ENCODE results near the gene RPLP1.
A peak's percentile ranks its signal among the peaks of the same experiment; 100 is the strongest.
"Not testable (repeated sequence)": the region's sequence is repeated elsewhere in the genome, so short reads cannot be mapped to it uniquely, and the experiment has no call there.

RPLP1 gene

DNA sequence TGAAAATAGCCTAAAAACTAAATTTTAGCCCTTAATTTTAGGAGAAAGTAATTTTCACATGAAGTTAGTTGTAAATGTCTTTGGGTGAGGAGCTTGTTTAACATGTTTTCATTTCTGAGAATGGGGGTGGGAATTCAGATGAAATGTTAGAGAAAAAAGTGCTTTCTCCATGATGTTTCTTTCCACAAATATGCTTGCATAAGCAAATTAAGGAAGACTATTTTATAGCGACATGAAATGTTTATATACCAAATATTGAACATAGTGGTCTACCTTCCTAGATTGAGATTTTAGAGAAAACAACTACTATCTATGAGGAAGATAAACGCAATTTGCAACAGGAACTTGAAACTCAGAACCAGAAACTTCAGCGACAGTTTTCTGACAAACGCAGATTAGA, 13.0 kb upstream of the RPLP1 start:
- no peak for DNase-seq (ENCODE audit: low read depth)

DNA sequence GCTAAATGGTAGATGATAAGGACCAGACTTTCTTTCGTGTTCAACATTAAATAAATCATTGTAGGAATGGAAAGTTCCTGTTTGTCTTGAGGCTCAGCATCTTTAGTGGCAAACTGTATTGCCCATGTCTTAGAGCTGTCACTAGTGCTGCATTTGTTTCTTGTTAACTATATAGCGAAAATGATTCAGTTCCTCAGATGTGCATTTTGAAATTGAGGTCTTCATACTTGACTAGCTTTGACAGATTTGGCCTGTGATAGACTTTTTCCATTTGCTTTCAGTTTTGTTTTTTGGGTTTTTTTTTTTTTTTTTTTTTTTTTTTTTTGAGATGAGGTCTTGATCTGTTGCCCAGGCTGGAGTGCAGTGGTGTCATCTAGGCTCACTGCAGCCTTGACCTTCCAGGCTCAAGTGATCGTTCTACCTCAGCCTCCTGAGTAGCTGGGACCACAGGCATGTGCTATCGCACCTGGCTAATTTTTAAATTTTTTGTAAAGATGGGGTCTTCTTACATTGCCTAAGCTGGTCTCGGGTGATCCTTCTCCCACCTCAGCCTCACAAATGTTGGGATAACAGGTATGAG, 9.5 kb upstream of the RPLP1 start:
- DNase-seq (ENCODE audit: low read depth): no peak

DNA sequence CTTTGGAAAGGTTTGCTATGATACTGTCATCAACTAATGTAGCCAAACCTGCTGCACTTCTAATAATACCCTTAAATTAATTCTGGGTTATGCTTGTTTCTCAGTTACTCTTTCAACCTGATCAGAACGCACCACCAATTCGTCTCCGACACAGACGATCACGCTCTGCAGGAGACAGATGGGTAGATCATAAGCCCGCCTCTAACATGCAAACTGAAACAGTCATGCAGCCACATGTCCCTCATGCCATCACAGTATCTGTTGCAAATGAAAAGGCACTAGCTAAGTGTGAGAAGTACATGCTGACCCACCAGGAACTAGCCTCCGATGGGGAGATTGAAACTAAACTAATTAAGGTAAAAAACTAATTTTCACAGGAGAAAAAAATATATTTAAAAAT, 7.9 kb upstream of the RPLP1 start:
- DNase-seq (ENCODE audit: low read depth): no peak

DNA sequence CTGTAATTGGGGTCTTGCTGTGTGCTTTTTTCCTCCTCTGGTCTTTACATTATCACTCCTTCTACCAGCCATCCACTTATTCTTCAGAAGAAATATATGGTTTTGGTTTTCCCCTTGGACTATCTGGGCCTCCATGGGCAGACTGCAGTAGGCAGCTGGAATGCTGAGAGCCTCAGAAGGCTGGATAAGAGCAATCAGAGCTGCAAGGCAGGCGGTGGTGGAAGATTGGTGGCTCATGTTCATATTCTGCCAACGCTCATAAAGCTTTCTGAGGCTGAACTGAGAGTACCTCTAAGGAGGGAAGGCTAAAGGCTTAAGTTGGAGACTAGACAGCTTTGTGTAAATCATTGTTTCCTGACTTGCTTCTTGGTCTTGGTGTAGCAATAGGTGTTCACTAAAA, 5.7 kb upstream of the RPLP1 start:
- no peak for DNase-seq (ENCODE audit: low read depth)

DNA sequence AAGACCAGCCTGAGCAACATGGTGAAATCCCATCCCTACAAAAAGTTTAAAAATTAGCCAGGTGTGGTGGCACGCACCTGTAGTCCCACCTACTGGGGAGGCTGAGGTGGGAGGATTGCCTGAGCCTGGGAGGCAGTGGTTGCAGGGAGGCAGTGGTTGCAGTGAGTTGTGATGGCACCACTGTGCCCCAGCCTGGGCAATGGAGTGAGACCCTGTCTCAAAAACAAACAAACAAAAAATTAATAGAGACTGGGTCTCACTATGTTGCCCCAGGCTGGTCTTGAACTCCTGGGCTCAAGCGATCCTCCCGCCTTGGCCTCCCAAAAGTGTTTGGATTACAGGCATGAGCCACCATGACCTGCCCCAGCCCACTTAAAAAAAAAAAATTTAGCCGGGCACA, 2.4 kb upstream of the RPLP1 start:
- not testable (repeated sequence) for DNase-seq (ENCODE audit: low read depth)

DNA sequence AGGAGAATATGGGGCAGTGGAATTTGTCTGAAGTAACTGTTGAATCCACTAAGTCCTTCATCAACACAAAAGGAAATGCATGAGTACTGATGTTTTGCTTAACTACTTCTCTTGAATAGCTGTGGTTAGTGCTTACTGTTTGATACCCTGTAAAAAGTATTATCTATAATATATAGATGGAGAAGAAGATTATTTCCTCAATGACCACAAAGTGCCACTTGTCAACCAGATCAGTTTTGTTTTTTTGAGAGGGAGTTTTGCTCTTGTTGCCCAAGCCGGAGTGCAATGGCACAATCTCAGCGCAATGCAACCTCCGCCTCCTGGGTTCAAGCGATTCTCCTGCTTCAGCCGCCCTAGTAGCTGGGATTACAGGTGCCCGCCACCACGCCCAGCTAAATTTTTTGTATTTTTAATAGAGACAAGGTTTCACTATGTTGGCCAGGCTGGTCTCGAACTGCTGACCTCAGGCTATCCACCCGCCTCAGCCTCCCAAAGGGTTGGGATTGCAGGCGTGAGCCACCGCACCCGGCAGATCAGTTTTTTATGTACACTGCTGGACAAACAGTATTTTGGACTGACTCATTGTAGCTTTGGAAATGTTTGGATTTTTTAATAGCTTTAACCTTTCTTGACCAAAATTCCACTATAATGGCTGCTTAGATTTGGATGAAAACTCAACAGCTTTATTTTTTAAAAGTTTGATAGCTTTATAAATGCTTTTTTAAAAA, 1.5 kb upstream of the RPLP1 start:
- no peak for DNase-seq (ENCODE audit: low read depth)

DNA sequence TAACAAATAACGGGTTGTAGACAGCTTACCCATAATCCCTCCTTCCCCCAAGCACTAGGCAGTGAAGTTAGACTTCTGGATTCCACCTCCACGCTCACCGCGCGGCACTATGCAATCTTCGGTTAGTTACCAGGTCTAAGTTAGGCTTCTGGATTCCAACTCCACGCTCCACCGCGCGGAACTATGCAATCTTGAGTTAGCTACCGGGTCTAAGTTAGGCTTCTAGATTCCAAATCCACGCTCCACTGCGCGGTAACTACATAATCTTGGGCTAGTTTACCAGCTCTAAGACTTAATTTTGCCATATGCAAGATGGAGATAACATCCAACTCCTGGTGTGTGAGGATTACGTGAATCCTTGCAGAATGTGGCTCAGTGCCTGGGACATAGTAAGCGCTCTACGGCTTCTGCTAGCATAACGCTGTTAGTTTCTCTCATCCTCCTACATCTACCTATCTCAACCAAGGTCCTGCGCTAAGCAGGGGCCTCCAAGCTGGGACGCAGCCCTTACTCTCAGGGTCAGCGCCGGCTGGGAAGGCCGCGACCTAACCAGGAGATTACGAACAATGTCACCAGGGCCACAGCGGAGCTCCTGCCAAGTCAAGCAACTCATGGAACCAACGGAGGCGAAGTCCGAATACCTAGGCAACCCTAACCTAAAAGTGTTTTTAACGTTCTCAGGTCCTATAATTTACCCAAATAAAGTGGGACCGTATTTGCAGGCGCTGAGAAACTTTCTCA, 497 bp upstream of the RPLP1 start:
- peak; percentile 64 for DNase-seq (ENCODE audit: low read depth)

DNA sequence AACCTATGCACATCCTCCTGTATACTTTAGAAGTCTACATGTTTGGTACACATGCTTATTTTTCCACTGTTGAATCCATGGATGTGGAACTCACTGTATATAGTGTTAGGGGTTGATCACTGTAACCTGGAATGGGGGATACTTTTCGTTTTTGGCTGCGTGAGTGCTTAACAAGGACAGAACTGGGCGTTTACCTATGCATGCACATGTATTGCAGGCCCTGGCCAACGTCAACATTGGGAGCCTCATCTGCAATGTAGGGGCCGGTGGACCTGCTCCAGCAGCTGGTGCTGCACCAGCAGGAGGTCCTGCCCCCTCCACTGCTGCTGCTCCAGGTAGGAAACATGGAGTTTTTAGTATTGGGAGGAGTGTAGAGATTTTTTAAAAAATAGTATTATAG, 2.3 kb downstream of the RPLP1 start:
- DNase-seq (ENCODE audit: low read depth): peak; percentile 41

DNA sequence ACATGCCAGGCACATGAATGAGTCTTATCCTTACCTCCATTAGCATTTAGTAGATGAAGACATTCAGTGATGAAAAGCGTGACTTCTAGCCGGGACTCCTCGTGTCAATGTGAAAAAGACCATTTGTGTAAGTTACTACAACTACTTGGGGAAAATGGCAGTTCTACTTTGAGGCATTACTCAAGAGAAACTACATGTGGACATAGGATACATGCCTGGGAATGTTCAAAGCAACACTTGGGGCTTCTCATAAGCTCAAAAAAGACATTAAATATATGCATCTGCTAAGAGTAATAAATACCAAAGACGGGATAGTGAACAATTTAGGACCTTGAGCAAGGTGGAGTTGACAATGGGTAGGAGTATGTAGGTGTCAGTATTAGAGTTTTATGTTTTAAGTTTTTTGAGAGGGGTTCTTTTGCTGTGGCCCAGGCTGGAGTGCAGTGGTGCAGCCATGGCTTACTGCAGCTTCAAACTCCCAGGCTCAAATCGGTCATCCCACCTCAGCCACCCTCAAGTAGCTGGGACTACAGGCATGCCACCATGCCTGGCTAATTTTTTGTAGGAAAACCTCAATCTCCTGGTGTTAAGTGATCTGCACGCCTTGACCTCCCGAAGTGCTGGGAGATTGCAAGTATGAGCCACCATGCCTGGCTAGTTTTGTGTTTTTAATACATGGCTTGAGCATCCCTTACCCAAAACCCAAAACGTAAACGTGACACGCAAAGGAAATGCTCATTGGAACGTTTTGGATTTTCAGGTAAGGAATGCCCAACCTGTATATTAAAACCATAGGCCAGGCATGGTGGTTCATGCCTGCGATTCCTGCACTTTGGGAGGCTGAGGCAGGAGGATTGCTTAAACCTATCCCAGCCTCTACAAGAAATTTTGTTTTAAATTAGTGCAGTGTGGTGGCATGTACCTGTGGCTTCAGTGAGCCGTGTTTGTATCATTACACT, 3.9 kb downstream of the RPLP1 start:
- peak; percentile 43 for DNase-seq (ENCODE audit: low read depth)

DNA sequence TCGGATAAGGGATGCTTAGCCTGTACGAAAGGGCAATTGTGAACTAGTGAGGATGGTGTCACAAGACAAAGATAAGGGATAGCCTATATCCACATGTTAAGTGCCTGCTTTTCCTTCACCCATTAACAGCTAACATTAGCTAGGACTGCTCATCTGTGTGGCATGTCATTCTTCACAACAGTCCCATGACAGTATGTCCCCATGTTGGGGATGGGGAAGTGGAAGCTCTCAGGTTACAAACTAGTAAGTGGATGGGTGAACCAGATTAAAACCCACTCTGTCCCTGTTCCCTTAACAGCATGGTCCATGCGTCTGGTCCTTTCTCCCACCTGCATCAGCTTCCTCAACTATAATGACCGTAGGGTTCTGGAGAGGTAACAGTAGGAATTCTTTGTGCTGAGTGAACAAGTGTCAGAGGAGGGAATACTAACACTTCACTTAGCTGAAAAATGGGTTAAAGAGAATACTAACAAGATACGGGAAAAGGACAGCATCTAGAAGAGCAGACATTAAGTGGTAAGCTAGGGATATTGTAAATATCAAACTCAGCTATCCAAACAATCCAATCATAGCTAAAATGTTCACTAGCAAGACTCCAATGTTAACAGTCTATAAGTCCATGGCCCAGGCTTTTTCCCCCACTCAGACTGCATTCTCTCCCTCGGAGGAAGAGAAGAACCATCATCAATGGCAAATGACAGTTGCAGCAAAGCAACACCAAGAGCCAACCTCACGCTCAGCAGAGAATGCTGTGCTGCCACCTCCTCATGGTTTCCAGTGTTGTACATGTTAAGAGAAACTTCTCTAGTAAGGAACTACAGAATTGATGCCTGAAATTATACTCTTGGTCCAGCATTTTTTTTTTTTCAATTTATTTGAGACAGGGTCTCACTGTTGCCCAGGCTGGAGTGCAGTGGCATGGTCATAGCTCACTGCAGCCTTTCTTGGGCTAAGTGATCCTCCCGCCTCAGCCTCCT, 5.0 kb downstream of the RPLP1 start:
- no peak for DNase-seq (ENCODE audit: low read depth)

DNA sequence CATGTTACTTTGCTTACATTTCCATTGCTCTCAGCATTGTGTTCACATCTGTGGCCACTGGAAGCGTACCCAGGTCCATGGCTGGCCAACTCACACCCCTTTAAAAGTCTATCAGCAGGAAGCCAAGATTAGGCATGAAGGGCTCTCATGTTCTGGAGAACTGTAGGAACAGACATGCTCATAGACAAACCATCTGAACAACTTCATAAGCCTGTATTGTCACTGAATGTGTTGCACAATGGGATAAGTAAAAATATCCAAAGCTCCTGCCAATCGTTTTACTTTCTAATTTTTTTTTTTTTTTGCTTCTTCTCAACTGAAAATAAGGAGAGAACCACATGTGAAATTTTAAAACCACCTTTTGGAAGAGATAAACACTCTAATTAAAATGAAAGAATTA, 6.4 kb downstream of the RPLP1 start:
- DNase-seq (ENCODE audit: low read depth): no peak

DNA sequence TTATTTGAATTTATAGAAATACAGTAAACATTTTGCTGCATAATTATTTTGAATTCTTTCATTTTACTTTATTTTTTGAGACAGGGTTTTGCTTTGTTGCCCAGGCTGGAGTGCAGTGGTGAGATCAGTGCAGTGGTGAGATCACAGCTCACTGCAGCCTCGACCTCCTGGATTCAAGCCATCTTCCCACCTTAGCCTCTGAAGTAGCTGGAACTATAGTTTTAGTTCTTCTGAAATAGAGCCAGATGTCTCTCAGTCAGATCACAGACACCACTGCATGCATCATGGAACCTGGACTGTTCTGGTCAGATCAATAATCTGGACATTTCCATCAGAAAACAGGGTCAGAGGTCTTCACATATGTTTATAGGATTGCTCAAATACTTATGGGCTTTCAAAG, 7.9 kb downstream of the RPLP1 start:
- DNase-seq (ENCODE audit: low read depth): no peak

DNA sequence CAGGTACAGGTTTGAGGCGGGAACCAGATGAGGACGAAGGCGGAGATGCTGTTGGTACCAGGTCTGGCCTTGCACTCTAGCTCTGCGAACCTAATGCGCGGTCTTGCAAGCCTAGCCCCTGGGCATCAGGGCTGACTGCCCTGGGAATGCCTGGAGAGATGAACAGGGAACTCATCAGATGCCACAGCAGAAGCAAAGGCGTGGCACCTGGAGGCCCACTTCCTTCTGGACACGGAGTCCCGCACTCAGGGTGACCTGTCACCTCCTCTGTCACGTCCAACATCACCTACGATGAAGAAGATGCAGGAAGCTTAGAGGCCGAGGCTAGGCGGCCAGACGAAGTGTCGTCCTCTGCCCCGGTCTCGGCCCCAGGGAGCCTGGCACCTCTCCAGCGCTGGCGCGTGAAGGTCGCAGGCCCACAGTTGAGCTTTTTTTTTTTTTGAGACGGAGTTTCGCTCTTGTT, 9.4 kb downstream of the RPLP1 start:
- DNase-seq (ENCODE audit: low read depth): no peak

DNA sequence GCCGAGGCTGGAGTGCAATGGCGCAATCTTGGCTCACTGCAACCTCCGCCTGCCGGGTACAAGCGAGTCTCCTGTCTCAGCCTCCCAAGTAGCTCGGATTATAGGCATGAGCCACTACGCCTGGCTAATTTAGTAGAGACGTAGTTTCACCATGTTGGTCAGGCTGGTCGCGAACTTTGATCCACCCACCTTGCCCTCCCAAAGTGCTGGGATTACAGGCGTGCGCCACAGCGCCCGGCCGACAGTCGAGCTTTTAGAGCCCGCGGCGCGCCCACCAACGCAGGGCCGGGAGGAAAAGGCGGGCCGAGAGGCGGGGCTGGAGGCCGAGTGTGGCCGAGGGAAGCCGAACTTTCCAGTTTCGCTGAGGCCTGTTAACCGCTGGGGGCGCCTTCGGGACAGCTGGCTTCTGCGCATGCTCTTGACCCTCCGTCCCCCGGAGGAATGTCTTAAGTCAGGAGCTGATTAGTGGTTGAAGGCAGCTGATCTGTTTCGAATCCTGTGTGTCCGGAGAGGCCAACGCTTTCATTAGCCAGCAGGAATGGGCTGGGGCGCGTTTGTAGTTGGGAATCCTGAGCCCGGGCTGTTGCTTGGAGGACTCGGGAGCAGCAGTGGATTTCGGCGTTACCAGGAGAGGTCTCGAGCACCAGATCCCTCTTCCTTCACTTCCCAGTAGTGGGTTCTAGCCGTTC, 10.0 kb downstream of the RPLP1 start:
- DNase-seq (ENCODE audit: low read depth): peak; percentile 93

DNA sequence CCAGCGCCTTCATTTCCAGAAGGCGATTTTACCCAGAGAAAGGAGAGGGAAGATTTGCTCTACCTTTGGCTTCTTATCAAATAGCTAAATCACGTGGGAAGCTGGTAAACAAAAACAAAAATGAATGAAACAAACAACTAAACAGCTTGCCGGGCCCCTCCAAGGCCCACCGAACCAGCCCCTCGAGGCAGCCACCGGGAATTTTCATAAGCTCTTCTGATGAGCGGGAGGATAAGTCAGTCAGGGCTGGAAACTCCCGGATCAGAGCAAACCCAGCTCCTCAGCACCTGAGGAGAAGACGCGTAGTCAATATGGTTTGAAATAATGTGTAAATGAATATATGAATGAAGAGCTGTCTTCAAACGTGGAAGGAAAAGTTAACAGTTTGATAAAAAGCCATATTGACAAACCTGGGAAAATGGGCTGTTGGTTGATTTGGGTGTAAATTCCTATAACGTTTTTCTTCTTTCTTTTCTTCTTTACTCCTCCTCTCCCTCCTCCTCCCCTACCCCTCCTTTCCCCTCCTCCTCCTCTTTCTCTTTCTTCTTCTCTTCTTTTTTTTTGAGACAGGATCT, 10.7 kb downstream of the RPLP1 start:
- no peak for DNase-seq (ENCODE audit: low read depth)

DNA sequence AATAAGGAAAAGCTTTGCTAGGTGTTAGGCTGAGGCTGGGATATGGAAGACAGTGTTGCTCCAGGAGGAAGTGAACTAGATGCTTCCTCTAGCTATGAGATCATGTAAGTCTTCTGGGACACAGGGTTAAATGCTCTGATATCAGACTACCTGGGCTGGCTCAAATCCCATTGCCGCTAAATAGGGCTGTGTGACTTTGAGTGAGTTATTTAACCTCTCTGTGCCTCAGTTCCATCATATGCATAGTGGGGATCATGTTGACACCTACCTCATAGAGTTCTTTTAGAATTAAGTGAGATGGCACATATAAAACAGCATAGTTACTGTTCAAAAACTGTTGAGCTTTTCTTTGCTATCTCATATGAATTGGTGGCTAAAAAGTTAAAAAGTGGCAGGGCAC, 12.6 kb downstream of the RPLP1 start:
- no peak for DNase-seq (ENCODE audit: low read depth)

DNA sequence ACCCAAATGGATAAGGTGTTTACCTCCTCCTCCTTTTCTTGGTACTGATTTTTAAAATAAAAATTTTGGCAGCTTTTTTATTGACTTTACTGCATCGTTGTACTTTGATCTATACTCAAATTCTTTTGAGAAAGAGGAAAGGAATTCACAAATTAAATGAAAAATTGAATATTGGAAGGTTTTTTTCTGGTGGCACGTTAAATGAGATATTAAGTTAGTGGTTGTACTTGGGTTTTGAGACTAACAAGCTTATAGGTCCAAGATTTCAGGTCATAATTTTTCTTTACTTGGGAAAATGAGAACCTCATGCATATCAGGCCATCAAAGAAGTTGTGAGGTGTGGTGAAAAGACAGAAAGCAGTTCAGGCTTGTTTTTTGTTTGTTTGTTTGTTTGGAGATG, 14.1 kb downstream of the RPLP1 start:
- no peak for DNase-seq (ENCODE audit: low read depth)

DNA sequence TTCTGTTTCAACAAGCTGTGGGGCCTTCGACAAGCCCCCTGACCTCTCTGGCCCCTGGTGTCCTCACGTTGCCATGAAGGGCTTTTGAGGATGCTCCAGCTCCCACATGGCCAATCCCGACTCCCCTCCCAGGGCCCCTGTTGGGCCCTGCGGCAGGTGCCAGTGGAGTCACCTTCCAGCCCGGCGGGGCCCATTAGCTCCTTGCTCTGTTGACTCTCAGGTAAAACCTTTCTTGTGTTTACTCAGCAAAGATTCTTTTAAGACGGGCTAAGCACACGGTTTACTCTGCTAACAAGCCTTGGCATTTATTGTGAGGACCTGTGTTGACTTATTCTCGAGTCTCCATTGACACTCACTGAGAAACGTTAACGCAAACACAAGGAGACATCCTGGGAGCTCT, 15.0 kb downstream of the RPLP1 start:
- DNase-seq (ENCODE audit: low read depth): no peak

DNA sequence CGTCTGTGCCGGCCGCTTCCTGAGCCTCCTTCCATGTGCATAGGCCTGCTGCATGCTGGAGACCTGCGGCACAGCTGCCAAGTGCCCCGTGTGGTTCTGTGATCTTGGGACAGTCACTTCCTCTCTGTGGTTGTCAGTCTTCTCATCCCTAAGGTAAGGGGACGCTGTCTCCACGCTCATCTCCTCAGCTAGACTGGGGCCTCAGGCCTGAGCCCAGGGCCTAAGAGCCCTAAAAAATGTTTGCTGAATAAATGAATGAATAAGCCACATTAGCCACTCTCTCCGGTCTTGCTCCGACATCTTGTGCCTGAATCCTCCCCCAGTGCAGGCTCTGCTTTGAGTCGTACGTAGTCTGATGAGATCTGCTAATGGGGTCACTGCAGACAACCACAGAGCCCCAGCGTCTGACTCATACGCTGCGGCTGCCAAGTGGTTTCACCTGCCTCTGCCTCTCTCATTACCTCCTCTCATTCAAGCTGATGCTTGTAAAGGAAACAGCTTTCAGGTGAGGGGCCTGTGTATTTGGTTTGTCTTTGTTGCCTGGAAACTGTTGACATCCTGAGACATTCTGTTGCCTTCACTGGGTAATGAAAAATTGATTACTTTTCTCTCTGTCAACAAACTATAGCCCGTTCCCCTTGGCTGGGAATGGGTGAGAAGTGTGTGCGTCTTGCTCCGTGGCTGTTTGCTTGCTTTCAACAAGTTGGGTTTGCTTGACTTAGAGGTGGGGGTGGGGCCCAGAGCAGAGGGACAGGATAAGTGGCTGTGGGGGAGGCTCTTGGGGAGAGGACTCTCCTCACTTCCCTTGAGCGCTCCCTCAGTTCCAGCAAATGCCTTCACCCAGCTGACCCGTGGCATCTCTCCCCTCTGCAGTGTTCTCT, 15.9 kb downstream of the RPLP1 start:
- DNase-seq (ENCODE audit: low read depth): peak; percentile 29

Measured in CMK (cell line).